ENCODE data around the gene TMEM31.
A peak's percentile ranks its signal among the peaks of the same experiment; 100 is the strongest.

TMEM31 gene

GRCh38 chrX:103710609-103711008 lies at the start of gene TMEM31:
Gene TMEM31 (plus strand): TSS chrX:103710909. CDS start chrX:103712259, 1,350 bp downstream.
- no peak for DNase-seq (ENCODE audit: low read depth, low spot score)

GRCh38 chrX:103663981-103664762 lies 46.5 kb upstream of the TMEM31 start:
- DNase-seq (ENCODE audit: low read depth, low spot score): no peak

GRCh38 chrX:103666202-103667107 lies 44.3 kb upstream of the TMEM31 start:
- DNase-seq (ENCODE audit: low read depth, low spot score): no peak

- DNase-seq (ENCODE audit: low read depth, low spot score): no peak
These were observed 41.0 kb upstream of the TMEM31 start for GRCh38 chrX:103669745-103670144.

- no peak for DNase-seq (ENCODE audit: low read depth, low spot score)
These were observed 35.9 kb upstream of the TMEM31 start for GRCh38 chrX:103674531-103675454.

- peak; percentile 47 for DNase-seq (ENCODE audit: low read depth, low spot score)
These were observed 32.3 kb upstream of the TMEM31 start for GRCh38 chrX:103678199-103678993.

GRCh38 chrX:103681443-103681842 lies 29.3 kb upstream of the TMEM31 start:
- DNase-seq (ENCODE audit: low read depth, low spot score): no peak

GRCh38 chrX:103685396-103685795 lies 25.3 kb upstream of the TMEM31 start:
- no peak for DNase-seq (ENCODE audit: low read depth, low spot score)

- DNase-seq (ENCODE audit: low read depth, low spot score): peak; percentile 96
These were observed 24.3 kb upstream of the TMEM31 start, which contains the start of gene MORF4L2 for GRCh38 chrX:103686199-103687072. Gene MORF4L2 (minus strand): TSS chrX:103686699. CDS start chrX:103677027, 9,672 bp downstream.

GRCh38 chrX:103687073-103687695 lies 23.5 kb upstream of the TMEM31 start:
- DNase-seq (ENCODE audit: low read depth, low spot score): peak; percentile 88

GRCh38 chrX:103687696-103688201 lies 23.0 kb upstream of the TMEM31 start:
- peak; percentile 82 for DNase-seq (ENCODE audit: low read depth, low spot score)

- peak; percentile 45 for DNase-seq (ENCODE audit: low read depth, low spot score)
These were observed 21.8 kb upstream of the TMEM31 start for GRCh38 chrX:103688946-103689345.

GRCh38 chrX:103691059-103691458 lies 19.6 kb upstream of the TMEM31 start:
- DNase-seq (ENCODE audit: low read depth, low spot score): no peak

GRCh38 chrX:103697687-103698086 lies 13.0 kb upstream of the TMEM31 start:
- DNase-seq (ENCODE audit: low read depth, low spot score): no peak

- DNase-seq (ENCODE audit: low read depth, low spot score): no peak
These were observed 11.5 kb upstream of the TMEM31 start for GRCh38 chrX:103699243-103699642.

- DNase-seq (ENCODE audit: low read depth, low spot score): no peak
These were observed 5.8 kb upstream of the TMEM31 start for GRCh38 chrX:103704863-103705262.

GRCh38 chrX:103716962-103717361 lies 6.3 kb downstream of the TMEM31 start:
- peak; percentile 69 for DNase-seq (ENCODE audit: low read depth, low spot score)

GRCh38 chrX:103718120-103718519 lies 7.4 kb downstream of the TMEM31 start:
- DNase-seq (ENCODE audit: low read depth, low spot score): no peak

- DNase-seq (ENCODE audit: low read depth, low spot score): peak; percentile 23
These were observed 11.8 kb downstream of the TMEM31 start for GRCh38 chrX:103722505-103722904.
